AG04450 (cell line): ENCODE results near the gene IL1RAPL1. TPM values are rescaled to one million over a fixed set of nuclear protein-coding genes. Genes with fewer than 3 reads are reported as not detected.

Experiments
- CTCF ChIA-PET: fragments of 300-600, 350-600 bp; formaldehyde crosslinking; extraction: SDS; loops from one replicate; lab custom pipeline; 2022; ENCODE audit warnings: antibody characterized with exemption, inconsistent platforms; lab: Charles Lee
- POLR2A ChIA-PET: fragments of 350-600 bp; formaldehyde crosslinking; extraction: SDS; loops from one replicate; lab custom pipeline; 2021; ENCODE audit warnings: antibody characterized with exemption, inconsistent platforms; lab: Yijun Ruan, JAX
- DNase-seq: peaks from one replicate; pipeline ENCODE4 v3.0.0-alpha.2; 2011; ENCODE audit warnings: low read depth, low spot score
- H3K27ac ChIP-seq: one replicate; pipeline ENCODE4 v1.5.1; 2012; ENCODE audit warnings: low read depth, low read length, control low read depth
- H3K27me3 ChIP-seq: one replicate; pipeline ENCODE4 v1.6.0; 2012; ENCODE audit warnings: low read length; ENCODE audit not compliant: control insufficient read depth, insufficient read depth
- H3K4me3 ChIP-seq: 2 replicates; pipeline ENCODE4 v1.5.1; 2011; ENCODE audit warnings: mild to moderate bottlenecking, low read depth, low read length, control low read depth
- H3K9me3 ChIP-seq: 2 replicates; pipeline ENCODE4 v1.5.1; 2012; ENCODE audit warnings: low read length; ENCODE audit not compliant: control insufficient read depth, insufficient read depth
- polyA plus RNA-seq: library from polyadenylated mRNA; depleted of rRNA; stranded (reverse); fragments of >200 nt; gene quantifications from 2 replicates; pipeline ENCODE4 v1.2.3, GENCODE V29; 2011
- TF ChIP-seq, protein P1 (sequence below): IDR thresholded peaks from 2 replicates; pipeline ENCODE4 v1.5.1; 2011; ENCODE audit warnings: low read depth, low read length, control low read depth, inconsistent platforms

IL1RAPL1 gene
- polyA plus RNA-seq, 1 experiment = 0.93 TPM

DNA sequence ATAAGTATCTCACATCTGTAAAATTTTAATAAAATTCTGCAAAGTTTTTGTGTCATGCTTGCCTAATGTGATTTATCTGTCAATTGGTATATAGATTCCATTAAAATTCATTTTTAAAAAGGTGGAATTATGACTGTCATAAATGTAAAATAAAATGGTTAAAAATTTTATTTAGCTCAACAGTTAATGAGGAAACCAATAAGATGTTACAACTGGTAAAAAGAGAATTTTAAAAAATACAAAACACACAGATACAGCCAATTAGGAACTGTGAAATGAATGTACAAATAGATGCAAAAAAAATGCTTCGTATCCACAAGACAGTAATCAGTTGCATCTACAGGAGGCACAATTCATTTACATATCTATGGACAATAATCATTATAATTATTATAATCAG is 297.6 kb downstream of the IL1RAPL1 start:
- no peaks in the 10 kb centered on the region for H3K9me3 ChIP-seq
- CTCF ChIA-PET = no interaction called here
- no peak overlapping the region for H3K4me3 ChIP-seq
- POLR2A ChIA-PET = no interaction called here
- H3K27ac ChIP-seq = no peak overlapping the region
- TF ChIP-seq, protein P1, sequence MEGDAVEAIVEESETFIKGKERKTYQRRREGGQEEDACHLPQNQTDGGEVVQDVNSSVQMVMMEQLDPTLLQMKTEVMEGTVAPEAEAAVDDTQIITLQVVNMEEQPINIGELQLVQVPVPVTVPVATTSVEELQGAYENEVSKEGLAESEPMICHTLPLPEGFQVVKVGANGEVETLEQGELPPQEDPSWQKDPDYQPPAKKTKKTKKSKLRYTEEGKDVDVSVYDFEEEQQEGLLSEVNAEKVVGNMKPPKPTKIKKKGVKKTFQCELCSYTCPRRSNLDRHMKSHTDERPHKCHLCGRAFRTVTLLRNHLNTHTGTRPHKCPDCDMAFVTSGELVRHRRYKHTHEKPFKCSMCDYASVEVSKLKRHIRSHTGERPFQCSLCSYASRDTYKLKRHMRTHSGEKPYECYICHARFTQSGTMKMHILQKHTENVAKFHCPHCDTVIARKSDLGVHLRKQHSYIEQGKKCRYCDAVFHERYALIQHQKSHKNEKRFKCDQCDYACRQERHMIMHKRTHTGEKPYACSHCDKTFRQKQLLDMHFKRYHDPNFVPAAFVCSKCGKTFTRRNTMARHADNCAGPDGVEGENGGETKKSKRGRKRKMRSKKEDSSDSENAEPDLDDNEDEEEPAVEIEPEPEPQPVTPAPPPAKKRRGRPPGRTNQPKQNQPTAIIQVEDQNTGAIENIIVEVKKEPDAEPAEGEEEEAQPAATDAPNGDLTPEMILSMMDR = no peak
- no peak for DNase-seq
- no peaks in the 10 kb centered on the region for H3K27me3 ChIP-seq

DNA sequence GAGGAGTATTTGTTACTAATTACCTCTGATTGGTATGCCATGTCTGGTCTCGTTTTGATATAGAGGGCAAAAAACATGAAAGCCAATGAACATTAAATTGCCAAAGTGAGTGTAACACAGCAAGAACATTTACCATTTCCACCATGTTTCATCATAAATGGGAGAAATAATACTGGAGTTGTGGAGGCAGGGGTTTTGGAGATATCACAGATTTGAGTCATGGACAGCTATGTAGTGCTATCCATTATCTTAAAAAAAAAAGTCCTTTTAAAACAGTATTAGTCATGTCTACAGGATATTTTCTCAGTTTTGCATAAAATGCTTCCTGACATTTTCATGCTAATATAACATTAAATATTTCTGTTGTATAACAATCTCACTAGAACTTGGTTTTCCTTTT is 301.2 kb downstream of the IL1RAPL1 start:
- CTCF ChIA-PET = no interaction called here
- no peak for DNase-seq
- POLR2A ChIA-PET = no interaction called here

GRCh38 chrX:28889591-28890090 is 302.4 kb downstream of the IL1RAPL1 start:
- CTCF ChIA-PET = no interaction called here
- Histone ChIP-seq H3K9me3 (no peaks in the 10 kb centered on the region), H3K27ac (no peak overlapping the region), H3K4me3 (no peak overlapping the region), H3K27me3 (no peaks in the 10 kb centered on the region)
- TF ChIP-seq, protein P1 = no peak
- POLR2A ChIA-PET = no interaction called here
- DNase-seq = no peak

More for the DNA sequence above, 301.2 kb downstream of the IL1RAPL1 start:
- H3K4me3 ChIP-seq = no peak overlapping the region
- TF ChIP-seq, protein P1 = no peak
- H3K9me3 ChIP-seq = no peaks in the 10 kb centered on the region
- H3K27me3 ChIP-seq = no peaks in the 10 kb centered on the region
- no peak overlapping the region for H3K27ac ChIP-seq

DNA sequence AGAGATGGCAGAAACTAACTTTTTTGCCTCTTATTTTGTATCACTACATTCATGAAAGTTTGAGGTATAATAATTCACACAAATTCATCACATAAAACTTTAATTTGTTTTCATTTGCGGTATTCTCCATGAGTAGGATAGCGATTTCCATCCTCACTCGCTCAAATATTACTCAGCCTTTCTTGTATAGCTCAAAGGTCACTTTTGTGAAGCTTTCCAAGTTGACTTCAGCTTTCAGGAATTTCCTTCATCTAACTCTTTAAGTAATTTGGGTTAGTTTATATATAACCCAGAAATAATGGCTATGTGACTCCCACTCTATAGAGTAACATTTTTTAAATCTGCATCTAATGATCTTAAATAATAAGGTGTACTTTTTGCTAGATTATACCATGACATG is 314.4 kb downstream of the IL1RAPL1 start:
- POLR2A ChIA-PET = no interaction called here

DNA sequence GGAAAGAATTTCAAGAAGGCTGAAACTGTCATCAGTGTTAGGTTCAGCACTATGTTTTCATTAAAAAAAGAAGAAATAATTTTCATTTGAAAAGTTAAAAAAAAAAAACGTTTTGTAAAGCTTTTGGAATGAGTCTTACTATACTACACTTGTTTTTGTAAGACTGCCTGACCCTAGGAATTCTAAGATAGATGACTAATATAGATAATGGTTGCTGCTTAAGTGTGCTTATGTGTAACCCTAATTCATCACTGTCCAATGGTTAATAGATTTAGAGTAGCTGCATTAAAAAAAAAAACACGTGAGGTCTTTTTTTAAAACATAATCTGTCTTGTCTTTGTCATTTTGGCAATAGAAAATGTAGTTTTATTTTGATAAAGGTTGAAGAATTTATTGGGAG is 323.2 kb downstream of the IL1RAPL1 start:
- POLR2A ChIA-PET = no interaction called here
- Histone ChIP-seq H3K4me3 (no peak overlapping the region), H3K27ac (no peak overlapping the region), H3K27me3 (no peaks in the 10 kb centered on the region), H3K9me3 (no peaks in the 10 kb centered on the region)
- no peak for DNase-seq
- TF ChIP-seq, protein P1 = no peak
- CTCF ChIA-PET = no interaction called here

More for the DNA sequence above, 314.4 kb downstream of the IL1RAPL1 start:
- DNase-seq = peak; percentile 13
- CTCF ChIA-PET = no interaction called here
- H3K27ac ChIP-seq = no peak overlapping the region
- TF ChIP-seq, protein P1 = no peak
- no peaks in the 10 kb centered on the region for H3K27me3 ChIP-seq
- no peaks in the 10 kb centered on the region for H3K9me3 ChIP-seq
- no peak overlapping the region for H3K4me3 ChIP-seq
